GM23338 (cell line): Measurements from ENCODE around the gene ADD3.

Experiments used
- CREB1 ChIP-seq: fragments of 250-450 bp; sonication (Bioruptor Pico); IDR thresholded peaks from 2 replicates; pipeline ENCODE4 v1.5.0; 2020; ENCODE audit warnings: low read depth, mild to moderate bottlenecking, moderate library complexity
- CTCF ChIP-seq, 2 experiments: fragments of 200-600 bp in 1 of 2; sonication (generic) in 1 of 2; conservative IDR thresholded peaks; 2 replicates each; pipeline versions ENCODE4 v1.5.1 to v1.6.1; 2016 to 2017; ENCODE audit warnings: antibody characterized with exemption in 2 of 2, low read depth in 2 of 2, mild to moderate bottlenecking in 2 of 2, moderate library complexity in 1 of 2
- EZH2phosphoT487 ChIP-seq: fragments of 200-600 bp; sonication (generic); IDR thresholded peaks from one replicate; pipeline ENCODE4 v1.8.1; 2018; ENCODE audit warnings: antibody characterized with exemption; ENCODE audit not compliant: unreplicated experiment
- JUNB ChIP-seq: IDR thresholded peaks from one replicate; pipeline ENCODE4 v1.6.1; 2016; ENCODE audit warnings: antibody characterized with exemption; ENCODE audit not compliant: unreplicated experiment
- POLR2AphosphoS5 ChIP-seq: IDR thresholded peaks from 2 replicates; pipeline ENCODE4 v1.6.1; 2016; ENCODE audit warnings: antibody characterized with exemption, low read depth
- REST ChIP-seq: IDR thresholded peaks from one replicate; pipeline ENCODE4 v1.6.1; 2018; ENCODE audit warnings: antibody characterized with exemption; ENCODE audit not compliant: unreplicated experiment

GRCh38 chr10:109972372-109973001, 35.3 kb upstream of the ADD3 start:
- no peak for TF ChIP-seq REST
- no peak for TF ChIP-seq CTCF (conservative IDR thresholded peaks at IDR 0.05; ENCODE audit: low read depth in 2 of 2)
- TF ChIP-seq EZH2phosphoT487, result no peak
- TF ChIP-seq CREB1 (CRISPR knock-in tag), result no peak
- no peak for TF ChIP-seq POLR2AphosphoS5
- TF ChIP-seq JUNB, result no peak
